ENCODE measurements around the gene SORCS1. TPM values are rescaled to one million over a fixed set of nuclear protein-coding genes. Genes with fewer than 3 reads are reported as not detected.

SORCS1 gene
- total and polyA plus RNA-seq, 12 donors = 0.18 to 11.1 (median 1.1) TPM

GRCh38 chr10:106908225-106908624, 256.3 kb downstream of the SORCS1 start:
- Histone ChIP-seq H3K9me3 (replicated peaks in 1 of 3) (no peaks in the 10 kb centered on the region), H3K4me1 (replicated peaks in 1 of 2) (no peaks in the 10 kb centered on the region), H3K4me3 (no peak overlapping the region), H3K27ac (no peak overlapping the region), H3K36me3 (replicated peaks in 1 of 2) (no peaks in the 10 kb centered on the region), H3K27me3 (no peaks in the 10 kb centered on the region)
- DNase-seq = no peak
- TF ChIP-seq CTCF (IDR thresholded peaks at IDR 0.05) (no peak), POLR2A (IDR thresholded peaks at IDR 0.05) (no peak)
- 81 to 90% (median 85%) methylated on average over 6 of the region's 6 CpGs for WGBS, 4 donors
- intact Hi-C loops (cut with DNase I) = no loop called here

GRCh38 chr10:106904209-106904608, 260.3 kb downstream of the SORCS1 start:
- H3K9me3 ChIP-seq (replicated peaks in 1 of 3) = no peaks in the 10 kb centered on the region
- no peak overlapping the region for H3K27ac ChIP-seq
- no peak for DNase-seq
- no peak for TF ChIP-seq CTCF (IDR thresholded peaks at IDR 0.05)
- TF ChIP-seq POLR2A (IDR thresholded peaks at IDR 0.05) = no peak
- intact Hi-C loops (cut with DNase I) = no loop called here
- H3K27me3 ChIP-seq = no peaks in the 10 kb centered on the region
- 31 to 45% (median 35%) methylated on average over 1 of the region's 1 CpG for WGBS, 4 donors
- H3K4me3 ChIP-seq = no peak overlapping the region
- no peaks in the 10 kb centered on the region for H3K36me3 ChIP-seq (replicated peaks in 1 of 2)
- H3K4me1 ChIP-seq (replicated peaks in 1 of 2) = no peaks in the 10 kb centered on the region

- intact Hi-C loops (cut with DNase I) = no loop called here
Measured at GRCh38 chr10:106903180-106903579, 261.3 kb downstream of the SORCS1 start.

GRCh38 chr10:106900016-106900652, 264.4 kb downstream of the SORCS1 start:
- Histone ChIP-seq H3K4me1 (replicated peaks in 1 of 2) (no peaks in the 10 kb centered on the region), H3K36me3 (replicated peaks in 1 of 2) (no peaks in the 10 kb centered on the region), H3K9me3 (replicated peaks in 1 of 3) (no peaks in the 10 kb centered on the region), H3K27ac (no peak overlapping the region), H3K27me3 (no peaks in the 10 kb centered on the region), H3K4me3 (no peak overlapping the region)
- no peak for DNase-seq
- no peak for TF ChIP-seq POLR2A (IDR thresholded peaks at IDR 0.05)
- TF ChIP-seq CTCF (IDR thresholded peaks at IDR 0.05) = no peak
- intact Hi-C loops (cut with DNase I) = no loop called here
- WGBS, 4 donors = 60 to 72% (median 68%) methylated on average over 7 of the region's 7 CpGs

More at GRCh38 chr10:106903180-106903579, 261.3 kb downstream of the SORCS1 start:
- Histone ChIP-seq H3K4me3 (no peak overlapping the region), H3K4me1 (replicated peaks in 1 of 2) (no peaks in the 10 kb centered on the region), H3K27ac (no peak overlapping the region), H3K27me3 (no peaks in the 10 kb centered on the region), H3K36me3 (replicated peaks in 1 of 2) (no peaks in the 10 kb centered on the region), H3K9me3 (replicated peaks in 1 of 3) (no peaks in the 10 kb centered on the region)
- 76 to 85% (median 77%) methylated on average over 2 of the region's 2 CpGs for WGBS, 4 donors
- TF ChIP-seq CTCF (IDR thresholded peaks at IDR 0.05) (no peak), POLR2A (IDR thresholded peaks at IDR 0.05) (no peak)
- no peak for DNase-seq
